ENCODE measurements around the gene RABGAP1L.

GRCh38 chr1:174322202-174322862 lies 163.0 kb downstream of the RABGAP1L start:
- TF ChIP-seq CTCF (IDR thresholded peaks at IDR 0.05) (no peak), EZH2 (IDR thresholded peaks at IDR 0.05) (no peak)
